Bronchial epithelial cell (primary cell): ENCODE results near the gene UFC1. TPM values are rescaled to one million over a fixed set of nuclear protein-coding genes. Genes with fewer than 3 reads are reported as not detected.

Source experiments
- DNase-seq: peaks from one replicate; pipeline ENCODE4 v3.0.0-alpha.2; 2010; ENCODE audit warnings: low read depth
- FAIRE-seq: peaks from 2 replicates; lab custom pipeline; 2011; peaks lifted over from hg19 to GRCh38; lab: Jason Lieb, UNC
- H3K27me3 ChIP-seq: 2 replicates; pipeline ENCODE4 v1.5.1; 2011; ENCODE audit warnings: low read length; ENCODE audit not compliant: control insufficient read depth, insufficient read depth
- H3K36me3 ChIP-seq: 2 replicates; pipeline ENCODE4 v1.5.1; 2011; ENCODE audit warnings: low read length; ENCODE audit not compliant: control insufficient read depth, insufficient read depth
- H3K4me3 ChIP-seq: 2 replicates; pipeline ENCODE4 v1.5.1; 2011; ENCODE audit warnings: mild to moderate bottlenecking, low read depth, low read length, control low read depth
- total RNA-seq: library from RNA; depleted of rRNA; stranded (reverse); fragments of >200 nt; gene quantifications from 2 replicates; pipeline ENCODE4 v1.2.1, GENCODE V29; 2014
- TF ChIP-seq, protein P1 (sequence below): IDR thresholded peaks from 2 replicates; pipeline ENCODE4 v1.5.1; 2011; ENCODE audit warnings: mild to moderate bottlenecking, moderate library complexity, low read length, control low read depth, inconsistent platforms; ENCODE audit not compliant: insufficient read depth, severe bottlenecking

Gene UFC1
- total RNA-seq, 1 donor from 2014 or later: 94.3 TPM

DNA sequence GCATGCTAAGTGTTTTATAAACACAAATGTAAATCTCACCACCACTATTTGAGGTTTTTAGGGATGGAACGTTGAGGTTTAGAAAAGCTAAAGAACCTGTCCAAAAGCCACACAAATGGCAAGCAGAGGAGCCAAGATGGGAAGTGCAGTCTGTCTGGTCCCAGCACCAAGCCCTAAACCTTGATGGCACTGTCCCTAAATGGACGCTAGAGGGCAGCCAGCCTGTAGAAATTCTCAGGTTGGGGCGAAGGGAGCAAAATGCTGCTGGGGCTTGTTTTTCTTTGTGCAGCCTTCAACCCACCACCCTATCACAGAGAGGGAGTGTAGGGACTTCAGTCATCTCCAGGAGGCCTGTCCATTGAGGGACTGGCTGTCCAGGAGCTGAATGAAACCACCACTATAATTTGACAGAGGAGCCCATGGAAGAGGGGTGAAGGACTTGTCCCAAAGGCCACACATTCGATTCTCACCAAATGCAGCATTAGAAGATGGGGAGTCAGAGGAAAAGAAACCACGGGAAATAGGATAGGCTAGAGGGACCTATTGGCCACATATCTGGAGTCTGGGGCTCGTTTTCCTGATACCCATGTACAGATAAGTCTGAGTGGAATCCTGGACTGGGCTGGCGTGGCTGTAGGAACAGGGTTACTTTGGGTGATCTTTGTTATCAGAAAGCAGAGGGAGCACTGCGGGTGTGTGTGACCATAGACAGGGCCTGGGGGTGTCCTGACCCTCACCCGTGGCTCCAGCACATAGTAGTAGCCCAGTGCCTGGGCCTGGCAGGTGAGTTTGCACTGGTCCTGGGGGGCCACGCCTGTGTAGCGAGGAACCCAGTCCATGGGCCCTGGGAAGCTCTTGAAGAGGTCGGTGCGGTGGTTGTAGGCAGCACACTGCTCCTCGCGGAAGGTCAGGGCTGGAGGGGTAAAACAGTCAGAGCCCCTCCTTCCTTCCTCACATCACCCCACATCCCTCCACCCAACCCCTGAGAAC is 39.0 kb downstream of the UFC1 start:
- Histone ChIP-seq H3K36me3 (no peaks in the 10 kb centered on the region), H3K4me3 (no peak overlapping the region), H3K27me3 (no peaks in the 10 kb centered on the region)
- DNase-seq (peak; percentile 51), FAIRE-seq (no peak)
- TF ChIP-seq, protein P1, sequence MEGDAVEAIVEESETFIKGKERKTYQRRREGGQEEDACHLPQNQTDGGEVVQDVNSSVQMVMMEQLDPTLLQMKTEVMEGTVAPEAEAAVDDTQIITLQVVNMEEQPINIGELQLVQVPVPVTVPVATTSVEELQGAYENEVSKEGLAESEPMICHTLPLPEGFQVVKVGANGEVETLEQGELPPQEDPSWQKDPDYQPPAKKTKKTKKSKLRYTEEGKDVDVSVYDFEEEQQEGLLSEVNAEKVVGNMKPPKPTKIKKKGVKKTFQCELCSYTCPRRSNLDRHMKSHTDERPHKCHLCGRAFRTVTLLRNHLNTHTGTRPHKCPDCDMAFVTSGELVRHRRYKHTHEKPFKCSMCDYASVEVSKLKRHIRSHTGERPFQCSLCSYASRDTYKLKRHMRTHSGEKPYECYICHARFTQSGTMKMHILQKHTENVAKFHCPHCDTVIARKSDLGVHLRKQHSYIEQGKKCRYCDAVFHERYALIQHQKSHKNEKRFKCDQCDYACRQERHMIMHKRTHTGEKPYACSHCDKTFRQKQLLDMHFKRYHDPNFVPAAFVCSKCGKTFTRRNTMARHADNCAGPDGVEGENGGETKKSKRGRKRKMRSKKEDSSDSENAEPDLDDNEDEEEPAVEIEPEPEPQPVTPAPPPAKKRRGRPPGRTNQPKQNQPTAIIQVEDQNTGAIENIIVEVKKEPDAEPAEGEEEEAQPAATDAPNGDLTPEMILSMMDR: peak; percentile 96

DNA sequence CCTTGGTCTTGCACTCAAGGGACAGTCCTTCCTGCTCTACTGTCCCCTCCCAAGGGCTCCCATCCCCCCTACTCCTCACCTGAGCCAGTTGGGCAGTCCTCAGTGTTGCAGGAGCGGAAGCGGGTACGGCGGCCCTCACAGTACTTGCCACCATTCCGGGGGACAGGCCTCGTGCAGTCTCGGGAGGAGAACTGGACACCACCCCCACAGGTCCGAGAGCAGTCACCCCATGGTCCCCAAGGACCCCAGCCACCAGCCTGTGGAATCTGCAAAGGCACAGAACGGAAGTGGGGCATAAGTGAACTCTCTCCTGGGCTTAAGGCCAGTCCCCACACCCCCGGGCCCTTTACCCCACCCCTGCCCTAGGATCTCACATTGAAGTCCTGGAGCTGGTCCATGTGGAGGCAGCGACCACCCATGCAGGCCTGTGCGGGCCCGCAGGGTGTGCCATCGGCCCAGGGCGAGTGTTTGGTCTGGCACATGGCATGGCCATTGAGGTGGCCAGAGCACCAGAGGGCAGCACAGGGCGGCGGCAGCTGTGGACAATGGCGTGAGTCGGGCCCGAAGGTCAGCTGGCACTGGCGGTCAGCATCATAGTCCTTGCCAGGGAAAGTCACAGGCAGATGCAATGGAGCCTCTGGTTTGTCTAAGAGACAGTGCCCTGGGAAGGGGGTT is 39.9 kb downstream of the UFC1 start:
- DNase-seq (no peak), FAIRE-seq (no peak)
- TF ChIP-seq, protein P1: no peak
- no peak overlapping the region for H3K4me3 ChIP-seq
- no peaks in the 10 kb centered on the region for H3K27me3 ChIP-seq
- no peaks in the 10 kb centered on the region for H3K36me3 ChIP-seq

DNA sequence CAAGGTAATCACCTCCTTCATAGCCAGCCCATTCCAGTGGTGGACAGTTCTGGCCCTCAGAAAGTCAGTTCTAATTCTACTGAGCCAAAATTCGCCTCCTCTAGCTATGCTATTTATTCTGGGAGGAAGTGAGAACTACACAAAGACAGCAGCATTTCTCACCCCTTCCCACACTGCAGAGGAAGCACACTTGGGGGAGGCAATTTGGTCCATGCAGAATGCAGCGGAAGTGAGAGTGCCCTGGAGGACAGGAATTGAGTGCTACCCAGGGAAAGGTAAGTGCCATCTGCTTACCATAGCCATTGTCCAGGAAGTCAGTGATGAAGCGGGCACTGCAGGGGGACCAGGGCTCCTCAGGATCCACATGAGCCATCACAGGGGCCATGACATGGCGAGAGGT is 41.4 kb downstream of the UFC1 start:
- no peak for FAIRE-seq
- no peaks in the 10 kb centered on the region for H3K27me3 ChIP-seq
- H3K4me3 ChIP-seq: no peak overlapping the region
- no peaks in the 10 kb centered on the region for H3K36me3 ChIP-seq
- TF ChIP-seq, protein P1: no peak
- DNase-seq: no peak

DNA sequence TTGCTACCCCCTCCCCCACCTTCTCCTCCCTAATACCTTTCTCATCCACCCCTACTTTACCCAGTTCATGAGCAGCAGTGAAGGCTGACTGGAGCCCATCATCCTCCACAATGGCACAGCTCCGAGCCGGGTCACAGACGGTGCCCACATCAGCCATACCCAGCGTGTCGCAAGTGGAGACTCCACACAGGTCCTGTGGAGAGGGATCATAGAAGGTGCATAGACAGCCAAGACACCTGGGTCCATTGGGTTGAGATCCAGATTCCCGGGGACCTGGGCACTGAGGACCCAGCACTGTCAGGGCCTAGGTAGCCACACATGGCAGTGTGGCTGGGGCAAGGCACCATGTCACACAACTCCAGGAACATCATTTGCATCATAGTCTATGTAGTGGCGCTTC is 42.3 kb downstream of the UFC1 start:
- DNase-seq (no peak), FAIRE-seq (no peak)
- Histone ChIP-seq H3K4me3 (no peak overlapping the region), H3K36me3 (no peaks in the 10 kb centered on the region), H3K27me3 (no peaks in the 10 kb centered on the region)
- TF ChIP-seq, protein P1: no peak

DNA sequence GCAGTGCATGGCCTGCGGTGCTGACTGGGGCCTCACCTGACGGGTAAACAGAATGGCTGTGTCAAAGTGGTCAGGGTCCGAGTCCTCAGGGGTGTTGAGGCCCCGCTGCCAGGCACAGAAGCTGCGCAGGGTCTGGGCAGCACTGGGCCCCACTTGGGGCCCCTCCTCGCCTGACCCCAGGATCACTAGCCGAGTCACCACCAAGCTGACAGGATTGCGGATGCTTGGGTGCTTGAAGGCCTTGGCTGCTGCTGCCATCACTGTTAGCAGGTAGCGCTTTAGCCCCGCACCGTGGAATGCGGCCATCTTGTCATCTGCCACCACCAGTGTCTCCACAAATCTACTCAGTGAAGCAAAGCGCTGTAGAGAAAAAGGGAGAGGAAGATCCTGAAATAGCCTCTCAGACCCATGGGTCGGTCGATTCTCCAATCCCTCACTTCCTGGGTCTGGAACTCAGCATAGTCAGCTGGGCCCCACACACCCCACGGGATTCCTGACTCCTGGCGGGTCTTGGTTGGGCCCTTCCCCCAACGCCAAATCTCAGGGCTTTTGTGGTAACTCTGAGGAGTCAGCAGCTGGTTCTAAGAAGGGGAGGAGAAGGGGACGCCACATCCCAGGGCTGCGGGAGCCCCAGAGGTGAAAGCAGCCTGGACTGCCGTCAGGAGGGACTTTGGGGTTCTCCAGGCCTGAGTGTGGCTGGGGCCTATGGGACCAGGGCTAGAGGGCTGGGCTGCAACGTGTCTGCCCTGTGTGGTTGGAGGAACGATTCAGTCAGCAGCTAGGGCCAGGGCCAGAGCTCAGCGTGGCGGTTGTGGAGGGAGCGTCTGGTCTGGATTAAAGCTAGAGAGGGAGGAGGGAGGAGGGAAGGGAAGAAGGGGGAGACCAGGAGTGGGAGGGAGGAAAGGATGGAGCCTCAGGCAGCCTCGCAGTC is 43.0 kb downstream of the UFC1 start:
- DNase-seq (no peak), FAIRE-seq (no peak)
- TF ChIP-seq, protein P1: no peak
- Histone ChIP-seq H3K27me3 (no peaks in the 10 kb centered on the region), H3K36me3 (no peaks in the 10 kb centered on the region), H3K4me3 (no peak overlapping the region)
